HG02610 (cell line): ENCODE data around the gene KCNE5.
"Not testable (repeated sequence)": the region's sequence is repeated elsewhere in the genome, so short reads cannot be mapped to it uniquely, and the experiment has no call there.

Experiments used
- ATAC-seq: cut with Tn5 transposase; IDR thresholded peaks from one replicate; pipeline ENCODE4 v1.9.1; 2021; ENCODE audit warnings: mild to moderate bottlenecking, moderate library complexity; ENCODE audit not compliant: unreplicated experiment

Gene KCNE5

GRCh38 chrX:109624641-109625616 is at the start of gene KCNE5:
KCNE5 (minus strand) TSS chrX:109625172; CDS start chrX:109625020, 152 bp downstream.
- ATAC-seq = no peak

GRCh38 chrX:109672239-109672638 is 47.3 kb upstream of the KCNE5 start:
- ATAC-seq = no peak

- not testable (repeated sequence) for ATAC-seq
Measured at GRCh38 chrX:109671170-109671569, 46.2 kb upstream of the KCNE5 start.

DNA sequence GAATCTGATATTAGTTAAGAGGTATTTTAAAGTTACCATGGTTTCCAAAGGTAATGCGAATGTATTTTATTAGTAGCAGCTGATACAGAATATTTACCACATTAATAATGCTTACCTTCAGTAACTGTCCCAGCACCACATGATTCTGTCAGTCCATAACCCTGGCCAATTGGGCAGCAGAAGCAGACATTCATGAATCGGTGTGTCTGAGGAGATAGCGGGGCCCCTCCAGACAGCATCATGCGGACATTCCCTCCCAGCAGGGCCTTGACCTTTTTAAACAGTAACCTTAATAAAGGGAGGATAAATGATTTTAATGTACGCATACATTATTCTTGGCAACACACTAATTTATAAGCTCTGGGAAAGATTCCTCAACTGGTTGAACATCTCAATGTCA is 43.0 kb upstream of the KCNE5 start:
- no peak for ATAC-seq

DNA sequence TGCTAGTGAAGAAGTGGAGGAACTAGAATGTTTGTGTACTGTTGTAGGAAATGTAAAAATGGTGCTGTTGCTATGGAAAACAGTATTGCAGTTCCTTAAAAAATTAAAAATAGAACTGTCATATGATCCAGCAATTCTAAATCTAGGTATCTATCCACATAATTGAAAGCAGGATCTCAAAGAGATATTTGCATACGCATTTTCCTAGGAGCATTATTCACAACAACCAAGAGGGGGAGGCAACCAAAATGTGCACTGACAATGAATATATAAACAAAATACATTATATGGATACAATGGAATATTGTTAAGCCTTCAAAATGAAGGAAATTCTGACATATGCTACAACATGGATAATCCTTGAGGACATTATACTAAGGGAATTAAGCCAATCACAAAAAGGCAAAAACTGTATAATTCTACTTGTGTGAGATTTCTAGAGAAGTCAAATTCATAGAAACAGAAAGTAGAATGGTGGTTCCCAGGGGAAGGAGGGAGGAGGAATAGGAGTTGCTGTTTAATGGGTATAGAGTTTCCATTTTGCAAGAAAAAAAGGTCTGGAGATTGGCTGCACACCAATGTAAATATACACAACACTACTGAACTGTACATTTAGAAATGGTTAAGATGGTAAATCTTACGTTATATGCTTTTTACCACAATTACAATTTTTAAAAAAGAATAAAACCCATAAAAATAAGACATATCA is 35.6 kb upstream of the KCNE5 start:
- no peak for ATAC-seq

DNA sequence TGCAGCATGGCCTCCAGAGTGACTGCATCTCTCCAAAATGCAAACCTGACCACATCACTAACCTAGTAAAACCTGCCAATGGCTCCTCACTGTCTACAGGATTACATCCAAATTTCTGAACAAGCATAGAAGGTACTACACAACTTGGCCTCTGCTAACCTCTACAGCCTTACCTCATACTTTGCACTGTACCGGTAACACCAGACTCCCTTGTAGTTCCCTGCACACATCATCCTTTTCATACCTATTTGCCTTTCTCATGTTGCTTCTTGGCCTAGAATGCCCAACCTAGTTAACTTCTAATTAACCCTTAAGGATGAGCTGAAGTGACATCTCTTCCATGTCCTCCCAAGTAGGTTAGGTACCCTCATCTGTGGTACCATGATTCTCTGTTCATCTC is 33.4 kb upstream of the KCNE5 start:
- no peak for ATAC-seq

DNA sequence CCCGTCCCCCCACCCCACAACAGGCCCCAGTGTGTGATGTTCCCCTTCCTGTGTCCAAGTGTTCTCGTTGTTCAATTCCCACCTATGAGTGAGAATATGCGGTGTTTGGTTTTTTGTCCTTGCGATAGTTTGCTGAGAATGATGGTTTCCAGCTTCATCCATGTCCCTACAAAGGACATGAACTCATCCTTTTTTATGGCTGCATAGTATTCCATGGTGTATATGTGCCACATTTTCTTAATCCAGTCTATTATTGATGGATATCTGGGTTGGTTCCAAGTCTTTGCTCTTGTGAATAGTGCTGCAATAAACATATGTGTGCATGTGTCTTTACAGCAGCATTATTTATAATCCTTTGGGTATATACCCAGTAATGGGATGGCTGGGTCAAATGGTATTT is 32.4 kb upstream of the KCNE5 start:
- ATAC-seq = not testable (repeated sequence)

DNA sequence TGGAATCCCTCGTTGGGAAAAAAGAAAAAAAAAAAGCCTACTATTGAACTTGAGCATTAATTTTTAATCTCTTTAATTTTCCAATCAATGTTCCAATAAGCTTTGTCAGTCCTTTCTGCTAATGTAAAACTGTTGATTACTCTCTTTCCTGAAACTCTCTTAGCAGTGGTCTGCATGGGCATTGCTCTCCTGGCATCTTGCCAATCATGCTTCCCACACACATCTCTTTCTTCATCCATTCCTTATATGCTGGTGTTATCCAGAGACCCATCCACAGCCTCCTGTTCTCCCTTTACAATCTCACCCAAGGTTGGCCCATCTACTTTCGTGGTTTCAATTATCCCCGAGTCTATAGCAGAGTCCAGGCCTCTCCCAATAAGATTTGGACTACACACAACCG is 31.8 kb upstream of the KCNE5 start:
- ATAC-seq = no peak

- ATAC-seq = no peak
Measured at GRCh38 chrX:109655502-109656201, 30.7 kb upstream of the KCNE5 start.

DNA sequence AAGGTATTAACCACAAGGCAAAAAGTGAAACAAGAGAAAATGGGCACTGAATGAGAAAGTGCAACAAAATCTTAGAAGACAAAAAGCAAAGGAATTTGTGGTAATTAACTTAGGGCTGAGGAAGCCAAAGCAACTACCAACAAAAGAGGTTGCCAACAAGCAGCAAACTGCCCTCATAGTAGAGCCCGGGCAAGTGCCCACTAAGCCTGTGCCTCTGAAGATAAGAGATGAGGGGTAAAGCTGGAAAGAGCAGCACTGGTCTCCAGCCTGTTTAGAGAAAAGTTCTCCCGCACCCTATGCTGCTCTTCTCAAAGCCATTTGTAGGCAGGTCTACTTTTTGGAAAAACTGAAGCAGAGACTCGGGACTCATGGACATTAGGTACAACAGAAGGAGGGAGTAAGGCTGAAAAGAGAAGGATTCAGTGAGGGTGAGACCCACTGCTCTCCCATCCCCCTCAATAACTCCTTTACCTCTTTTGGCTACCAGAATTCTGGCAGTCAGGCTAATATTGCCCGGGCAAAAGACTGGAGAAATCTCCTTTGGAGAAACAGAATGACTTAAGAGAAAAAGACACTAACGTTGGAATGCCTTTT is 29.6 kb upstream of the KCNE5 start:
- no peak for ATAC-seq

- ATAC-seq = not testable (repeated sequence)
Measured at GRCh38 chrX:109644671-109645070, 19.7 kb upstream of the KCNE5 start.

GRCh38 chrX:109643687-109644086 is 18.7 kb upstream of the KCNE5 start:
- ATAC-seq = no peak

GRCh38 chrX:109638158-109638557 is 13.2 kb upstream of the KCNE5 start:
- ATAC-seq = no peak

- not testable (repeated sequence) for ATAC-seq
Measured at GRCh38 chrX:109637477-109637876, 12.5 kb upstream of the KCNE5 start.

GRCh38 chrX:109635146-109635545 is 10.2 kb upstream of the KCNE5 start:
- no peak for ATAC-seq

GRCh38 chrX:109632906-109633504 is 8.0 kb upstream of the KCNE5 start:
- ATAC-seq = no peak

- no peak for ATAC-seq
Measured at GRCh38 chrX:109629310-109629709, 4.3 kb upstream of the KCNE5 start.

- no peak for ATAC-seq
Measured at GRCh38 chrX:109626637-109627036, 1.7 kb upstream of the KCNE5 start.

DNA sequence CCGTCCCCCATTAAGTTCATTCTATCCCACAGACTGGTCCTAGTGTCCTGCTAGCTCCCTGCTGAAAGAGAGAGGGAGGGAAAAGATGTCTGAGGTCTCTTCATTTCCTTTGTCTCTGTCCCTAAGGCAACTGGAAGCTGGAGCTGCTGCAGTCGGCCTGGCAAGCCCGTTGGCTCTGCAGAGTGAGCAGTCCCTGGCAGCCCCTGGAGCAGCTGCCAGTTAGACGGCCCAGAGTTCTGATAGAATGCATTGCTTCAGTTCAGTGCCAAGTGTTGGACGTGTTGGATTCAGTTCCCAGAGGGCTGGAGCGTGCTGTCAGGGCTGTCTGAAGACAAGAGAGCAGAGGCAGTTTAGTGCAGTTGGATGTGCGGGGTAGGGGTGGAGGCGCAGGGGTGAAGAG is 975 bp downstream of the KCNE5 start:
- ATAC-seq = no peak

- no peak for ATAC-seq
Measured at GRCh38 chrX:109622270-109622669, 2.7 kb downstream of the KCNE5 start.

- no peak for ATAC-seq
Measured at GRCh38 chrX:109619771-109620170, 5.2 kb downstream of the KCNE5 start.
